Measurements from ENCODE around the gene QRFP. TPM values are rescaled to one million over a fixed set of nuclear protein-coding genes. Genes with fewer than 3 reads are reported as not detected.

Gene QRFP
- polyA plus RNA-seq, 2 of the 4 experiments (the other 2 are of a cell fraction): not detected

DNA sequence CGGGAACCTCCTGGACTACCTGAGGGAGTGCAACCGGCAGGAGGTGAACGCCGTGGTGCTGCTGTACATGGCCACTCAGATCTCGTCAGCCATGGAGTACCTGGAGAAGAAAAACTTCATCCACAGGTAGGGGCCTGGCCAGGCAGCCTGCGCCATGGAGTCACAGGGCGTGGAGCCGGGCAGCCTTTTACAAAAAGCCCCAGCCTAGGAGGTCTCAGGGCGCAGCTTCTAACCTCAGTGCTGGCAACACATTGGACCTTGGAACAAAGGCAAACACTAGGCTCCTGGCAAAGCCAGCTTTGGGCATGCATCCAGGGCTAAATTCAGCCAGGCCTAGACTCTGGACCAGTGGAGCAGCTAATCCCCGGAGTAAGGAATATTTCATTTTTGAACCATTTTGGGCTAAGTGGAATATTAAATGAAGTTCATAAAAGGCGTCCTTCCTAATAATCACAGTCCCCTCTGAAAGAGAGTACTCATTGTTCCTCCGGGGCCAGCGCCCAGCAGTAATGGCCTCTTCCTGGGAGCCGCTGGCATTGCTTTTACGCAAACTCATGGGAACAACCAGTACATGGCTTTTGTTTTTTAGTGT is 23.6 kb downstream of the QRFP start:
- Histone ChIP-seq H3K27ac (no peak overlapping the region), H3K4me2 (0 out of 3 replicates have a peak overlapping the region, but pooled peaks have one; percentile 11), H3K9me3 (no peaks in the 10 kb centered on the region), H3K4me1 (peaks cover 5% of the 10 kb centered on the region; the same call in 1 of the 3 replicates), H3K4me3 (no peak overlapping the region)
- FAIRE-seq: no peak
- ChIA-PET CTCF (interaction anchor here (1.0 to 5.0 kb wide), 7 partner anchors 10 to 173 kb away, joined by 3 to 18 read pairs (median 3); no protein-coding TSS in a partner anchor), POLR2A (no interaction called here)
- ATAC-seq: peak in 1 of 2 experiments; percentile 69; a peak in 3 of 6 replicates
- TF ChIP-seq MAFK (IDR thresholded peaks at IDR 0.05; ENCODE audit: partially characterized antibody) (no peak), KDM5A (IDR thresholded peaks at IDR 0.05) (no peak), HOXB13 (CRISPR knock-in tag; IDR thresholded peaks at IDR 0.05; ENCODE audit: low read depth) (no peak)
- DNase-seq (ENCODE audit: low read depth in 1 of 2, low spot score in 1 of 2): no peak
- 89% methylated on average over 15 of the region's 15 CpGs for WGBS (ENCODE audit: missing lambda C conversion rate)

DNA sequence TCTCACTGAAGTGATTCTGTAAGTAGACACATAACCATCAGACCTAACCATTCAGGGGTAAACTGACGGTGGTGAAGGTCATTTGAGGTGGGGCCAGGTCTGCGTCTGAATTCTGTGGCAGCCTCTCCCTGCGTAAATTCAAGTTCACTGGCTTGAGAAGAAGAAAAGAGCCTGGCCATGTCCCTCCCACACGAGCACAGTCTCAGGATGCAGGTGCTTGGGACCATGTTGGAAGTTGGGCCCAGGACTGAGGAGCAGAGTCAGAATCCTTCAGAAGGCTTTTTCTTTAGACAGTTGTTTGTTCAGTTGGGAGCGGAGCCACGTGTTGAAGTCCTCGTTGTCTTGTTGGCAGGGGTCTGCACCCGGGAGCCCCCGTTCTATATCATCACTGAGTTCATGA is 24.1 kb downstream of the QRFP start:
- no peak for DNase-seq (ENCODE audit: low read depth in 1 of 2, low spot score in 1 of 2)
- H3K4me1 ChIP-seq: peaks cover 5% of the 10 kb centered on the region; the same call in 1 of the 3 replicates
- TF ChIP-seq POLR2A (IDR thresholded peaks at IDR 0.05; ENCODE audit: low read length): no peak
- no peak for TF ChIP-seq NPAS2 (CRISPR knock-in tag; IDR thresholded peaks at IDR 0.05; ENCODE audit: borderline replicate concordance)
- no peak for TF ChIP-seq KDM1A (IDR thresholded peaks at IDR 0.05; ENCODE audit: low read depth)
- TF ChIP-seq SREBF2 (IDR thresholded peaks at IDR 0.05): no peak
- no peak for TF ChIP-seq ZFP36 (IDR thresholded peaks at IDR 0.05; ENCODE audit: borderline replicate concordance, partially characterized antibody)
- TF ChIP-seq, protein P1, sequence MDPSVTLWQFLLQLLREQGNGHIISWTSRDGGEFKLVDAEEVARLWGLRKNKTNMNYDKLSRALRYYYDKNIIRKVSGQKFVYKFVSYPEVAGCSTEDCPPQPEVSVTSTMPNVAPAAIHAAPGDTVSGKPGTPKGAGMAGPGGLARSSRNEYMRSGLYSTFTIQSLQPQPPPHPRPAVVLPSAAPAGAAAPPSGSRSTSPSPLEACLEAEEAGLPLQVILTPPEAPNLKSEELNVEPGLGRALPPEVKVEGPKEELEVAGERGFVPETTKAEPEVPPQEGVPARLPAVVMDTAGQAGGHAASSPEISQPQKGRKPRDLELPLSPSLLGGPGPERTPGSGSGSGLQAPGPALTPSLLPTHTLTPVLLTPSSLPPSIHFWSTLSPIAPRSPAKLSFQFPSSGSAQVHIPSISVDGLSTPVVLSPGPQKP (IDR thresholded peaks at IDR 0.05; ENCODE audit: low read depth, low read length): no peak
- no peak for TF ChIP-seq NR3C1 (IDR thresholded peaks at IDR 0.05)
- H3K9me3 ChIP-seq: no peaks in the 10 kb centered on the region
- POLR2A ChIA-PET: no interaction called here
- CTCF ChIA-PET: interaction anchor here (1.1 to 15.3 kb wide), 10 partner anchors 12 to 176 kb away, joined by 3 to 454 read pairs (median 11); partner anchors contain the start of gene LAMC3
- H3K4me3 ChIP-seq: no peak overlapping the region
- 0 out of 3 replicates have a peak overlapping the region, but pooled peaks have one; percentile 11 for H3K4me2 ChIP-seq
- no peak; a peak in 1 of 6 replicates for ATAC-seq
- 88% methylated on average over 9 of the region's 9 CpGs for WGBS (ENCODE audit: missing lambda C conversion rate)
- no peak for FAIRE-seq
- H3K27ac ChIP-seq: no peak overlapping the region

DNA sequence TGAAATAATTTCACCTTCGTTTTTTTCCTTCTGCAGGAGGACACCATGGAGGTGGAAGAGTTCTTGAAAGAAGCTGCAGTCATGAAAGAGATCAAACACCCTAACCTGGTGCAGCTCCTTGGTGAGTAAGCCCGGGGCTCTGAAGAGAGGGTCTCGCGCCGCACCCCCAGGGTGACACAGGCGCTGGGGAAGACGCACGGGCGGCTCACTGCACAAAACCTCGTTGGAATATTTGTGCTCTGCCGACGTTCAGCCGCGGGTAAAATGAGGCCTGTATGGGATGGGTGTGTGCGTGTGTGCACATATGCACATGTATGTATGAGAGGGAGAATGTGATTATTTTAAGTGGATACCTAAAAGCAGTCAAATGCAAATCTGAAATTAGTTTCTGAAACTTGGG is 24.5 kb downstream of the QRFP start:
- no peak overlapping the region for H3K4me3 ChIP-seq
- no peak overlapping the region for H3K4me2 ChIP-seq
- H3K9me3 ChIP-seq: no peaks in the 10 kb centered on the region
- no peak for FAIRE-seq
- H3K27ac ChIP-seq: no peak overlapping the region
- DNase-seq (ENCODE audit: low read depth in 1 of 2, low spot score in 1 of 2): no peak
- ChIA-PET POLR2A (no interaction called here), CTCF (interaction anchor here (0.9 to 15.3 kb wide), 8 partner anchors 13 to 177 kb away, joined by 3 to 454 read pairs (median 40); partner anchors contain the start of gene LAMC3)
- no peak for TF ChIP-seq MAFK (IDR thresholded peaks at IDR 0.05; ENCODE audit: partially characterized antibody)
- no peak for TF ChIP-seq JUN (IDR thresholded peaks at IDR 0.05)
- no peak for TF ChIP-seq MYC (IDR thresholded peaks at IDR 0.05; ENCODE audit: borderline replicate concordance, low read length)
- TF ChIP-seq CBX2 (IDR thresholded peaks at IDR 0.05; ENCODE audit: borderline replicate concordance, low read depth): no peak
- TF ChIP-seq ZFP36 (IDR thresholded peaks at IDR 0.05; ENCODE audit: borderline replicate concordance, partially characterized antibody): no peak
- TF ChIP-seq NFE2L2 (conservative IDR thresholded peaks at IDR 0.05; ENCODE audit: low read length): no peak
- TF ChIP-seq, protein P2, sequence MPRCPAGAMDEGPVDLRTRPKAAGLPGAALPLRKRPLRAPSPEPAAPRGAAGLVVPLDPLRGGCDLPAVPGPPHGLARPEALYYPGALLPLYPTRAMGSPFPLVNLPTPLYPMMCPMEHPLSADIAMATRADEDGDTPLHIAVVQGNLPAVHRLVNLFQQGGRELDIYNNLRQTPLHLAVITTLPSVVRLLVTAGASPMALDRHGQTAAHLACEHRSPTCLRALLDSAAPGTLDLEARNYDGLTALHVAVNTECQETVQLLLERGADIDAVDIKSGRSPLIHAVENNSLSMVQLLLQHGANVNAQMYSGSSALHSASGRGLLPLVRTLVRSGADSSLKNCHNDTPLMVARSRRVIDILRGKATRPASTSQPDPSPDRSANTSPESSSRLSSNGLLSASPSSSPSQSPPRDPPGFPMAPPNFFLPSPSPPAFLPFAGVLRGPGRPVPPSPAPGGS (IDR thresholded peaks at IDR 0.05): no peak
- TF ChIP-seq ESRRA (IDR thresholded peaks at IDR 0.05; ENCODE audit: borderline replicate concordance, low read length): no peak
- TF ChIP-seq EP300 (IDR thresholded peaks at IDR 0.05): no peak
- no peak for TF ChIP-seq TP53 (CRISPR knock-in tag; IDR thresholded peaks at IDR 0.05)
- H3K4me1 ChIP-seq: peaks cover 5% of the 10 kb centered on the region; the same call in 1 of the 3 replicates
- ATAC-seq: no peak
- 89% methylated on average over 15 of the region's 15 CpGs for WGBS (ENCODE audit: missing lambda C conversion rate)

Measured in A549 (cell line).